Glutamatergic neuron (in vitro differentiated cells): ENCODE data around the gene LINC00237. TPM values are rescaled to one million over a fixed set of nuclear protein-coding genes. Genes with fewer than 3 reads are reported as not detected.
A peak's percentile ranks its signal among the peaks of the same experiment; 100 is the strongest.

ENCODE experiments used
- DNase-seq: peaks from one replicate; pipeline ENCODE4 v3.0.0; 2022
- H3K27ac Mint-ChIP-seq: one replicate; pipeline ENCODE4 v1.8.0; 2020; ENCODE audit warnings: mild to moderate bottlenecking, mixed read lengths, inconsistent platforms; ENCODE audit not compliant: unreplicated experiment
- H3K27me3 Mint-ChIP-seq: one replicate; pipeline ENCODE4 v1.8.0; 2020; ENCODE audit warnings: mild to moderate bottlenecking, moderate library complexity, mixed read lengths, inconsistent platforms; ENCODE audit not compliant: unreplicated experiment
- H3K36me3 Mint-ChIP-seq: one replicate; pipeline ENCODE4 v1.8.0; 2020; ENCODE audit warnings: mild to moderate bottlenecking, mixed read lengths, inconsistent platforms; ENCODE audit not compliant: unreplicated experiment
- H3K4me1 Mint-ChIP-seq: one replicate; pipeline ENCODE4 v1.8.0; 2020; ENCODE audit warnings: mild to moderate bottlenecking, low read depth, mixed read lengths, inconsistent platforms; ENCODE audit not compliant: unreplicated experiment
- H3K4me3 Mint-ChIP-seq: one replicate; pipeline ENCODE4 v1.8.0; 2020; ENCODE audit warnings: mild to moderate bottlenecking, mixed read lengths, inconsistent platforms; ENCODE audit not compliant: unreplicated experiment
- H3K9me3 Mint-ChIP-seq: one replicate; pipeline ENCODE4 v1.8.0; 2020; ENCODE audit warnings: mild to moderate bottlenecking, moderate library complexity, mixed read lengths, inconsistent platforms; ENCODE audit not compliant: unreplicated experiment
- total RNA-seq: library from RNA; stranded (reverse); fragmentation: NEBNext Ultra II Directional; extraction: Animal tissue kit (Norgen Biotek cat#: 25700); gene quantifications from one replicate; pipeline ENCODE4 v1.2.1, GENCODE V29; 2021; ENCODE audit not compliant: unreplicated experiment
- TF ChIP-seq, protein P1 (sequence below): fragments of 200-600 bp; sonication (generic); IDR thresholded peaks from one replicate; pipeline ENCODE4 v1.5.0; 2021; ENCODE audit not compliant: partially characterized antibody, unreplicated experiment

LINC00237 gene
- total RNA-seq, 1 donor from 2014 or later, result not detected

DNA sequence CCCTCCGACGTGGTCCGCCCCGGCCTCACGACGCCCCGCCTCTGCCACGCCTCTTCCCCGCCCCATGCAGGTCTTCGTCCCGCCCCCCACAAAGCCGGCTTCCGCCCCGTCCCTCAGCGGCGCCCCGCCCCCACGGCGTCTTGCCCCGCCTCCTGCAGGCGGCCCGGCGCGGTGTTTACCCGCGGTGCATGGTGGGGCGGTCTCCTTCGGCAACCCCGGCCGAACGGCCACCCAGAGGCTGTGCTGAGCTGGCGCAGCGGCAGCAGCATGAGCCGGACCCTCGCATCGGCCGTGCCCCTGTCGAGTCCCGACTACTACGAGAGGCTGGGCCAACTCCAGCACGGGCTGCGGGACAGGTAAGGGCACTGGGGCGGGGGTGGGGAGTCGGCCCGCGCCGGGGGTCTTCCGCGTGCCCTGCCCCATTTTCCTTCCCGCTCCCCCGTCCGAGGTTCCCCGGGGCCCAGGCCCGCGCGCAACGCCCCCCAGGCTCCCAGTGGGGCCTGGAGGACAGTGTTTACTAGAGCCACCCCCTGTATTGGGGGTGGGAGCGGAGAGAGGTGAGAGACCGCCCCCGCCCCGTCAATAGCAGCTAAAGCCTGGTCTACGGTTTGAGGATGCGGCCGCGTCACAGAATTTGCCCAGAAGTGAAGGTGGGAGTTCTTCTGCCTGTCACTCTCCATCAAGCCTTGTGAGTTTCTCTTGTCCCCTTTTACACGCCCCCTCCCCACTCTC is 19.9 kb upstream of the LINC00237 start, which contains the start of gene KIZ:
Gene KIZ, plus strand, starts transcription at position 234 of the 732 bp plus-strand sequence. Its CDS starts 34 bp downstream, at position 268.
- Mint-ChIP-seq H3K27ac (peak within 1 kb of the TSS; percentile 69), H3K36me3 (peaks cover 3% of the 10 kb centered on the region), H3K4me3 (peak within 1 kb of the TSS; percentile 95), H3K27me3 (peaks cover 2% of the 10 kb centered on the region), H3K9me3 (peaks cover 2% of the 10 kb centered on the region), H3K4me1 (peaks cover 9% of the 10 kb centered on the region)
- TF ChIP-seq, protein P1, sequence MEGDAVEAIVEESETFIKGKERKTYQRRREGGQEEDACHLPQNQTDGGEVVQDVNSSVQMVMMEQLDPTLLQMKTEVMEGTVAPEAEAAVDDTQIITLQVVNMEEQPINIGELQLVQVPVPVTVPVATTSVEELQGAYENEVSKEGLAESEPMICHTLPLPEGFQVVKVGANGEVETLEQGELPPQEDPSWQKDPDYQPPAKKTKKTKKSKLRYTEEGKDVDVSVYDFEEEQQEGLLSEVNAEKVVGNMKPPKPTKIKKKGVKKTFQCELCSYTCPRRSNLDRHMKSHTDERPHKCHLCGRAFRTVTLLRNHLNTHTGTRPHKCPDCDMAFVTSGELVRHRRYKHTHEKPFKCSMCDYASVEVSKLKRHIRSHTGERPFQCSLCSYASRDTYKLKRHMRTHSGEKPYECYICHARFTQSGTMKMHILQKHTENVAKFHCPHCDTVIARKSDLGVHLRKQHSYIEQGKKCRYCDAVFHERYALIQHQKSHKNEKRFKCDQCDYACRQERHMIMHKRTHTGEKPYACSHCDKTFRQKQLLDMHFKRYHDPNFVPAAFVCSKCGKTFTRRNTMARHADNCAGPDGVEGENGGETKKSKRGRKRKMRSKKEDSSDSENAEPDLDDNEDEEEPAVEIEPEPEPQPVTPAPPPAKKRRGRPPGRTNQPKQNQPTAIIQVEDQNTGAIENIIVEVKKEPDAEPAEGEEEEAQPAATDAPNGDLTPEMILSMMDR, result peak; percentile 52
- peak; percentile 100 for DNase-seq

- DNase-seq, result peak; percentile 55
- Mint-ChIP-seq H3K27me3 (peaks cover 4% of the 10 kb centered on the region), H3K27ac (peak overlapping the region; percentile 68), H3K36me3 (peaks cover 3% of the 10 kb centered on the region), H3K9me3 (peaks cover 2% of the 10 kb centered on the region), H3K4me3 (peak overlapping the region; percentile 90), H3K4me1 (peaks cover 9% of the 10 kb centered on the region)
- TF ChIP-seq, protein P1, result no peak
These were observed 19.1 kb upstream of the LINC00237 start for GRCh38 chr20:21125072-21125848.

DNA sequence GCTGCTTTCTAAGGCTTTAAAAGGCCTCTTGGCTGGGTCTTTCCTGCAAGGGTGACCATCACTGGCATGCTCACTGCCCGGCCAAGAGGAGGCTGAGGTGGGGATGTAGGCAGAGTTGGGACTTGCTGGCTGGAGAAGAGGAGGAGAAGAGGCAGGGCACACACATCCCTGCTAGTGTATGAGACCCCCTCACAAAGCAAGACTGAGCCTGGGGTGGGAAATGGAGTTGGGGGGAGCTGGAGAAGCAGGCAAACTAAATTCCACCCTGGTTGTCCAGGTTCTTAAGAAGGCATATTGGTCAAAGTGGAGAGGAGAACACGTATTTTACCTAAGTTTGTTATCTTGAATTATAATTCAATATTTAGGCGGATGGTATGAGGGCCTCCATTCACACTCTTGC is 18.0 kb upstream of the LINC00237 start:
- no peak overlapping the region for H3K27ac Mint-ChIP-seq

DNA sequence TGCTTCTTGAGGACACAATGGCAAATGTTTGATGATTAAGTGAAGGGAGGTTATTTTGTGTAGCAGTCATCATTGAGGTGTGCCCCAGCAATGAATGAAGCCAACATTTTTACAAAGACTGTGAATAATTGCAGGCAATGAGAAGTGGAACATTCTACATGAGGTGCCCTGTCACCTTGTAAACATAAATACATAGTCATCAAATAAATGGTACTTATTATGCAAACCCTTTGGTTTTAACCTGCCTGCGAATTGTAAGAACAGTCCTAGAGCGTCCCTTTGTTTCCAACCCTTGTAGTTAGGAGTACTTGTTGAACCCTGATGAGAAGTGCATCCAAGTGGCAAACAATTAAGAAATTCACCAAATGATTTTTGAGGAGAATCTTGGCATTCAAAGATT is 12.6 kb upstream of the LINC00237 start:
- Mint-ChIP-seq H3K4me1 (no peaks in the 10 kb centered on the region), H3K4me3 (no peak overlapping the region), H3K27ac (no peak overlapping the region), H3K36me3 (peaks cover 3% of the 10 kb centered on the region), H3K9me3 (no peaks in the 10 kb centered on the region), H3K27me3 (peaks cover 5% of the 10 kb centered on the region)
- TF ChIP-seq, protein P1, result no peak
- no peak for DNase-seq

More for the DNA sequence above, 18.0 kb upstream of the LINC00237 start:
- no peak for DNase-seq
- Mint-ChIP-seq H3K4me1 (peaks cover 9% of the 10 kb centered on the region), H3K4me3 (no peak overlapping the region), H3K27me3 (peaks cover 4% of the 10 kb centered on the region), H3K9me3 (peaks cover 2% of the 10 kb centered on the region), H3K36me3 (peaks cover 3% of the 10 kb centered on the region)
- TF ChIP-seq, protein P1, result no peak
